ENCODE measurements around the gene RXFP1.

RXFP1 gene

GRCh38 chr4:158521484-158522088 lies at the start of gene RXFP1:
Gene RXFP1, plus strand, starts transcription at chr4:158521882. Its CDS starts 95 bp downstream, at chr4:158521977.
- no peak for DNase-seq (ENCODE audit: low spot score)

GRCh38 chr4:158481811-158482210 lies 39.9 kb upstream of the RXFP1 start:
- no peak for DNase-seq (ENCODE audit: low spot score)

GRCh38 chr4:158484173-158484885 lies 37.4 kb upstream of the RXFP1 start:
- DNase-seq (ENCODE audit: low spot score) = no peak

GRCh38 chr4:158490629-158491028 lies 31.1 kb upstream of the RXFP1 start:
- DNase-seq (ENCODE audit: low spot score) = no peak

GRCh38 chr4:158492391-158492790 lies 29.3 kb upstream of the RXFP1 start:
- DNase-seq (ENCODE audit: low spot score) = no peak

GRCh38 chr4:158496030-158496741 lies 25.5 kb upstream of the RXFP1 start:
- DNase-seq (ENCODE audit: low spot score) = no peak

GRCh38 chr4:158500054-158500453 lies 21.6 kb upstream of the RXFP1 start:
- no peak for DNase-seq (ENCODE audit: low spot score)

GRCh38 chr4:158513256-158513655 lies 8.4 kb upstream of the RXFP1 start:
- DNase-seq (ENCODE audit: low spot score) = no peak

- no peak for DNase-seq (ENCODE audit: low spot score)
Observed at GRCh38 chr4:158519226-158519625, 2.5 kb upstream of the RXFP1 start.

DNA sequence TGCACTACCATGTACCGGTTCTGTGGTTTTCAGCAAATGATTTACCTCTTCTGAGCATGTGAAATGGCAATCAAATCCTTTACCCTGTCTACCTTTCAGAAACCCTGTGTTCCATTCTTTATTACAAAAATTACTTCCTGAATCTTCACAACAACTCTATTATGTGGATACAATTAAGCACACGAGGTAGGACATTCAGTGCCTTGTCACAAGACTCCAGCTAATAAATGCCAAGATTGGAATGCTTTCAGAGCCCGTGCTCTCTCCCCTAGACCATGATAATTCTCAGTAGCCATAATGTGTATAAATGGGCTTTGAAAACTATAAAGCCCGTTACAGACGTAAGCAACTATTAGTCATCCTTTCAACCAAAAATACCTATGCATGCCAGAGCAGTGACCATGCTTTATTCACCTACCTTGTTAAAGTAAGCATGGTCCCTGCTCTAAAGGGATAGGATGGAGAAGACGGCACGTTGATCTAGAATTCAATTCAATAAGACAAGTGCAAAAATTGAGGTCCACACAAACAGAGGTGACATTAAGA lies 2.4 kb downstream of the RXFP1 start:
- no peak for DNase-seq (ENCODE audit: low spot score)

- DNase-seq (ENCODE audit: low spot score) = no peak
Observed at GRCh38 chr4:158527516-158527915, 5.8 kb downstream of the RXFP1 start.

- DNase-seq (ENCODE audit: low spot score) = no peak
Observed at GRCh38 chr4:158529505-158529904, 7.8 kb downstream of the RXFP1 start.

DNA sequence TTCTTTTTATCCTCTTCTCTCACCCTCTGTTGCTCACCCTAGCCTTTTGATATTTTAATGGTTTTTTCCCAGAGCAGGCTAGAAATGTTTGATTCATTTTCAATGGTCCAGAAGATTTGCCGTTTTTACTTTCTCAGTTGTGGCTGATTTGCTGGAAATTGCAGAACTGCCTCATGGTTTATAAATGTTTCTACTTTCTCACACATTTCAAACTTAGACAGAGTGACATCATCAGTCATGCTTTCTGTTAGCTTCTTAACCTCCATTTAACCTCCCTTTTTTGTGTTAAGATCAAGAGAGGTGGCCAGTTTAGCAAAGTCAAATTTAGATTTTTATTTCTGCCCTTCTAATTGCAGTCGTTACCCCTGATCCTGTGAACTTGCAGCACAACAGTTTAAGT lies 8.7 kb downstream of the RXFP1 start:
- no peak for DNase-seq (ENCODE audit: low spot score)

DNA sequence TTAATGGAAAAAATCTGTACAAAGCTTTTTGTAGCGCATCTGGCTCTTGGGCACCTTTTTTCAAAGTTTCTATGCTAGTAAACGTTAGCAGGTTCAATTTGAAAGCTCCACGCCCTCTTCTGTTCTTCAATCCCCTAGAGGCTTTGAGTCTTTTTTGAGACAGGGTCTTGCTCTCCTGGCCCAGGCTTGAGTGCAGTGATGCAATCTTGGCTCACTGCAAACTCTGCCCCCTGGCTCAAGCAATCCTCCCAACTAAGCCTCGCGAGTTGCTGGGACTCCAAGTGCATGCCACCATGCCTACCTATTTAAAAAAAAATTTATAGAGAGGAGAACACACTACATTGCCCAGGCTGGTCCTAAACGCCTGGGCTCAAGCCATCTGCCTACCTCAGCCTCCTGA lies 9.2 kb downstream of the RXFP1 start:
- no peak for DNase-seq (ENCODE audit: low spot score)

DNA sequence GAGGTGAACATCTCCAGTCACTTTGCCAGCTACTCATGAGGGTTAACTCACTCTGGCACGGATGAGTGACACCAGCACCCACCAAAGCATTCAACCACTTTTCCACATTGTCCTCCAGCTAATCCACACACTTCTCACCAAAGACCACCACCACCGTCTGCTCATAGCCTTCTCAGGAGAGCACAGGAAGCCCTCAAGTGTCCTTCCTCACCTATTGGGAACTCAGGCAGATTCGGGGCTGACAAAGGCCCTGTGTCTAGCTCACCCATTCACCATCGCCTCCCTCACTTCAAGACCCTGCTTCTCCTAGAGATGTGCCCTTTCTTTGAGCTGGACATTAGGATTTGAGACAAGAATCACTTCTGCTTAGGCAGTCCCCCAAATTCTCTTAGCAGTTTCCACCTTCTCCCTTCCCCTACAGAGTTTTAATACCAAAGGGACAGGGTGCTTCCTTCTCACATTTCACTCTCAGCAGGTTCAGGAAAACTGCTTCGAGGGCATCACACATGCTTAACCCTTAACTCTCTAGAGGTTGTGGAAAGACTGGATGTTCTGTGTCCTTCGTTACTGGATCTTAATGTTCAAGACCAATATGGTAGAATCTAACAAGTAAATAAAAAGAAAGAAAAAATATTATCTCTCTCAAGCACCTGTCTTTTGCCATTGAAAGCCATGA lies 11.0 kb downstream of the RXFP1 start:
- DNase-seq (ENCODE audit: low spot score) = no peak

DNA sequence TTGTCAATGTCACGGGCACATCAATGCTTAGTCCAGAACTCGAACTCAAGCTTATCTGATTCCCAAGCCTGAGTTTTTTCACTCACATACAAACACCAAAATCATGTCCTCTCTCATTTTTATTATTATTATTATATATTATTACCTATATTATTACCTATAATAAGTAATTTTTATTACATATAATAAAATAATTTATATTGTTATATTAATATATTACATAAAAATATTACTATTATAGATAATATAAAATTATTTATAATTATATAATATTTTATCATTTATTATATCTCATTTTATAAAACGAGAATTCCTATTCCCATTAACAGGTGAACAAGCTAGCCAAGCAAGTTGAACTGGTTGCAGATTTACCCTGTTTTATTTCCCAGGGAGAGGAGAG lies 13.0 kb downstream of the RXFP1 start:
- no peak for DNase-seq (ENCODE audit: low spot score)

- DNase-seq (ENCODE audit: low spot score) = no peak
Observed at GRCh38 chr4:158535130-158535614, 13.5 kb downstream of the RXFP1 start.

DNA sequence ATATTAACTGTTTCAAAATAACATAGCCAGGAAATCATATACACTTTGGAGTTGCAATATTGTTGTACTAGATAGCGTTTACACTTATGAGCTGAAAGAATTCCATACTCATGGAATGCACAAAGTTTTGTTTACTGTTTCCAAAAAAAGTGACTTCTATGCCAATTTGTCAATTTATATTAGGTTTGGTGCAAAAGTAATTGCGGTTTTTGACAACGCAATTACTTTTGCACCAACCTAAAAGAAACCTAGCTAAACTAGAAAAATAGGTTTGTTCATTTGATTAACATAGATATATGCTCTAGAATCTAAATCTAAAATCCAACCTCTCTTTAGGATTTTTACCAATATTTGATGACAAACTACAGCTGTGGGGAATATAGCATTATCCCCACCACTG lies 15.2 kb downstream of the RXFP1 start:
- no peak for DNase-seq (ENCODE audit: low spot score)

DNA sequence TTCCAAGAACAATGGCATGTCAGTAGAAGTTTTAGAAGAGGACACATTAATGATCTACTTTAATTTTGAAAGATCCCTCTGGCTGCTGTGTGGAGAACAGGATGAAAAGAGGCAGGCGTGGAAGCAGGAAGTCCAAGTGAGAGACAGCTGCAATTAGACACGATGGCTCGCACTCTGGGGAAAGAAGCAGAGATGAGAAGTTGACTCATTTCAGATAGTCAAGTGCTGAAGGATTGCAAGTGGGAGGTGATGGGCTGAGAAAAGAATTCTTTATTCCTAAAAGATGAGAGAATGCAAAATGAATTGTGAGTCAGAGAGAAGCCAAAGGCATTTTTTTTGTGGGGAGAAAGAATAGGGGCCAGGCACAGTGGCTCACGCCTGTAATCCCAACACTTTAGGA lies 16.5 kb downstream of the RXFP1 start:
- no peak for DNase-seq (ENCODE audit: low spot score)

DNA sequence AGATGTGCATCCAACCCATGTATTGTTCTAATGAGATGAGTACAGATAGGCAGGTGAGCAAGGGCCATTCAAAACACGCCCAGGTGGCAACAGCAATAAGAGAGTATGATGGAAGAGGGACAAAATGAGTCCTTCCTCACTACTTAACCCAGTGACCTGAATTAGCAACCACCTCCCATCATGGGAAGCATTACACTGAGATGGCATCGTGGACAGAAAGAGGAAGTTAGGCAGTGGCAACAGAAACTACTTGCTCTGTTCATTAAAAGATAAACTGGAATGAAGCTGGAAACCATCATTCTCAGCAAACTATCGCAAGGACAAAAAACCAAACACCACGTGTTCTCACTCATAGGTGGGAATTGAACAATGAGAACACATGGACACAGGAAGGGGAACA lies 17.2 kb downstream of the RXFP1 start:
- no peak for DNase-seq (ENCODE audit: low spot score)

- no peak for DNase-seq (ENCODE audit: low spot score)
Observed at GRCh38 chr4:158540125-158540907, 18.6 kb downstream of the RXFP1 start.

Measured in CD4-positive, alpha-beta T cell treated with Interleukin-6 at 100 ng/mL for 8 hours (primary cell).